Subcutaneous adipose tissue (tissue), 4 donors: Measurements from ENCODE around the gene TRIM34. TPM values are rescaled to one million over a fixed set of nuclear protein-coding genes. Genes with fewer than 3 reads are reported as not detected.

Source experiments
- CTCF ChIP-seq: fragments of 450-650 bp; IDR thresholded peaks from one replicate; pipeline ENCODE4 v1.5.1; 2016; ENCODE audit warnings: low read depth, mild to moderate bottlenecking, control low read depth, antibody characterized with exemption, moderate library complexity
- total RNA-seq, 4 donors: library from RNA; depleted of rRNA; stranded (reverse); fragments of >200 nt; gene quantifications; one replicate each; pipeline ENCODE4 v1.1.0, GENCODE V29; 2016

Gene TRIM34
- total RNA-seq, 4 donors from 2014 or later = 4.1 to 12.1 (median 8.1) TPM

GRCh38 chr11:5674391-5674790 is 49.6 kb downstream of the TRIM34 start:
- TF ChIP-seq CTCF = no peak

- no peak for TF ChIP-seq CTCF
These were observed 55.0 kb downstream of the TRIM34 start for GRCh38 chr11:5679811-5680210.

GRCh38 chr11:5684036-5684645 is 59.3 kb downstream of the TRIM34 start:
- TF ChIP-seq CTCF = no peak

- no peak for TF ChIP-seq CTCF
These were observed 60.0 kb downstream of the TRIM34 start, which contains the start of gene TRIM5 for GRCh38 chr11:5684646-5685362. Gene TRIM5 (minus strand): TSS chr11:5685074. CDS start chr11:5680177, 4,897 bp downstream.

GRCh38 chr11:5686426-5686825 is 61.6 kb downstream of the TRIM34 start:
- no peak for TF ChIP-seq CTCF

- no peak for TF ChIP-seq CTCF
These were observed 63.7 kb downstream of the TRIM34 start for GRCh38 chr11:5688482-5688881.

GRCh38 chr11:5689551-5689983 is 64.8 kb downstream of the TRIM34 start, which contains the start of gene TRIM22:
Gene TRIM22 (plus strand): TSS chr11:5689790. CDS start chr11:5696233, 6,443 bp downstream.
- TF ChIP-seq CTCF = no peak
